GM12864 (cell line): ENCODE results near the gene ZNF90.
"Not testable (repeated sequence)": the region's sequence is repeated elsewhere in the genome, so short reads cannot be mapped to it uniquely, and the experiment has no call there.

Experiments
- DNase-seq: peaks from one replicate; pipeline ENCODE4 v3.0.0-alpha.2; 2011; ENCODE audit warnings: low read depth
- H3K4me3 ChIP-seq: 2 replicates; pipeline ENCODE4 v1.5.1; 2011; ENCODE audit warnings: mild to moderate bottlenecking, low read depth, low read length, control low read depth
- CTCF ChIP-seq: IDR thresholded peaks from 2 replicates; pipeline ENCODE4 v1.5.1; 2011; ENCODE audit warnings: low read depth, mild to moderate bottlenecking, moderate library complexity, low read length, control low read depth, inconsistent platforms; ENCODE audit errors: missing control alignments

The ZNF90 gene

GRCh38 chr19:20124879-20125278 is 47.1 kb downstream of the ZNF90 start:
- no peak overlapping the region for H3K4me3 ChIP-seq
- DNase-seq, result no peak
- TF ChIP-seq CTCF, result no peak

- H3K4me3 ChIP-seq, DNase-seq: not testable (repeated sequence)
These were observed 55.1 kb downstream of the ZNF90 start for GRCh38 chr19:20132933-20133332.

GRCh38 chr19:20137714-20138113 is 59.9 kb downstream of the ZNF90 start:
- H3K4me3 ChIP-seq, DNase-seq: not testable (repeated sequence)

- no peak overlapping the region for H3K4me3 ChIP-seq
- DNase-seq, result no peak
- no peak for TF ChIP-seq CTCF
These were observed 73.9 kb downstream of the ZNF90 start for GRCh38 chr19:20151617-20152145.

GRCh38 chr19:20152506-20152905 is 74.7 kb downstream of the ZNF90 start:
- not testable (repeated sequence) for DNase-seq, H3K4me3 ChIP-seq

- no peak for DNase-seq
- H3K4me3 ChIP-seq, result no peak overlapping the region
- no peak for TF ChIP-seq CTCF
These were observed 75.5 kb downstream of the ZNF90 start for GRCh38 chr19:20153281-20153680.

- no peak for TF ChIP-seq CTCF
- H3K4me3 ChIP-seq, result no peak overlapping the region
- no peak for DNase-seq
These were observed 76.8 kb downstream of the ZNF90 start for GRCh38 chr19:20154636-20155035.

- TF ChIP-seq CTCF, result no peak
- H3K4me3 ChIP-seq, result no peak overlapping the region
- no peak for DNase-seq
These were observed 85.0 kb downstream of the ZNF90 start for GRCh38 chr19:20162821-20163220.

GRCh38 chr19:20164456-20164855 is 86.7 kb downstream of the ZNF90 start:
- no peak overlapping the region for H3K4me3 ChIP-seq
- DNase-seq, result no peak

More at GRCh38 chr19:20164456-20164855, 86.7 kb downstream of the ZNF90 start:
- TF ChIP-seq CTCF, result no peak
